K562 (cell line): ENCODE data around the gene SLC5A6. TPM values are rescaled to one million over a fixed set of nuclear protein-coding genes. Genes with fewer than 3 reads are reported as not detected.

Experiments
- BCL6 ChIP-seq: fragments of 250-450 bp; sonication (Bioruptor Pico); IDR thresholded peaks from 2 replicates; pipeline ENCODE4 v1.4.0; 2020
- CBX8 ChIP-seq: fragments of 200-600 bp; sonication (generic); IDR thresholded peaks from 2 replicates; pipeline ENCODE4 v1.6.1; 2012; ENCODE audit warnings: borderline replicate concordance, mixed run types, low read depth, mild to moderate bottlenecking, moderate library complexity, mixed read lengths, low read length, control low read depth, inconsistent platforms; ENCODE audit not compliant: poor library complexity, severe bottlenecking; ENCODE audit errors: extremely low read depth
- E2F3 ChIP-seq: fragments of 250-450 bp; sonication (Bioruptor Pico); IDR thresholded peaks from 2 replicates; pipeline ENCODE4 v1.4.0; 2020; ENCODE audit warnings: mild to moderate bottlenecking
- FOXK1 ChIP-seq: sonication (generic); formaldehyde crosslinking; IDR thresholded peaks from 2 replicates; pipeline ENCODE4 v1.8.0; 2022; ENCODE audit warnings: missing genetic modification reagents, mild to moderate bottlenecking, borderline replicate concordance
- FOXK2 ChIP-seq, 2 experiments: fragments of 450-650 bp; IDR thresholded peaks in 1 of 2; conservative IDR thresholded peaks in 1 of 2; 2 replicates each; pipeline ENCODE4 v1.6.1; 2016; ENCODE audit warnings: low read depth in 2 of 2, mild to moderate bottlenecking in 1 of 2
- HBP1 ChIP-seq: fragments of 450-650 bp; formaldehyde crosslinking; IDR thresholded peaks from 2 replicates; pipeline ENCODE4 v1.4.0; 2022; ENCODE audit warnings: missing genetic modification characterization
- HDAC2 ChIP-seq: fragments of 450-650 bp; IDR thresholded peaks from 2 replicates; pipeline ENCODE4 v1.6.1; 2016; ENCODE audit warnings: mild to moderate bottlenecking
- KAT7 ChIP-seq: sonication (generic); formaldehyde crosslinking; IDR thresholded peaks from 2 replicates; pipeline ENCODE4 v1.8.0; 2022; ENCODE audit warnings: missing genetic modification reagents, mild to moderate bottlenecking, borderline replicate concordance
- RFX1 ChIP-seq: fragments of 450-650 bp; IDR thresholded peaks from 2 replicates; pipeline ENCODE4 v1.6.1; 2016; ENCODE audit warnings: mild to moderate bottlenecking, moderate library complexity
- SETDB1 ChIP-seq: IDR thresholded peaks from one replicate; pipeline ENCODE4 v1.6.1; 2012; ENCODE audit warnings: low read length, control low read depth, inconsistent platforms
- SFPQ ChIP-seq: fragments of 200-400 bp; formaldehyde crosslinking; IDR thresholded peaks from 2 replicates; pipeline ENCODE4 v1.6.1; 2017; ENCODE audit warnings: mild to moderate bottlenecking, low read depth, low read length, moderate library complexity
- TAL1 ChIP-seq: fragments of 450-650 bp; IDR thresholded peaks from 2 replicates; pipeline ENCODE4 v1.6.1; 2016; ENCODE audit warnings: mild to moderate bottlenecking
- WHSC1 ChIP-seq: IDR thresholded peaks from one replicate; pipeline ENCODE4 v1.6.1; 2012; ENCODE audit warnings: low read length, control low read depth, inconsistent platforms
- ZBTB1 ChIP-seq: sonication (generic); formaldehyde crosslinking; IDR thresholded peaks from 2 replicates; pipeline ENCODE4 v1.8.1; 2023; ENCODE audit warnings: missing genetic modification reagents, low read depth, mild to moderate bottlenecking, borderline replicate concordance
- ZBTB43 ChIP-seq: sonication (generic); formaldehyde crosslinking; IDR thresholded peaks from 2 replicates; pipeline ENCODE4 v1.8.0; 2023; ENCODE audit warnings: mild to moderate bottlenecking, missing genetic modification reagents
- ZNF224 ChIP-seq: sonication (generic); formaldehyde crosslinking; IDR thresholded peaks from 2 replicates; pipeline ENCODE4 v1.8.0; 2022; ENCODE audit warnings: mild to moderate bottlenecking, missing genetic modification reagents
- ZNF449 ChIP-seq: fragments of 250-450 bp; sonication (Bioruptor Pico); IDR thresholded peaks from 2 replicates; pipeline ENCODE4 v1.8.0; 2022; ENCODE audit warnings: moderate library complexity, mild to moderate bottlenecking, inconsistent platforms
- ZNF695 ChIP-seq: fragments of 450-650 bp; formaldehyde crosslinking; IDR thresholded peaks from 2 replicates; pipeline ENCODE4 v1.4.0; 2020; ENCODE audit warnings: mild to moderate bottlenecking, moderate library complexity
- polyA plus RNA-seq, 8 experiments: library from polyadenylated mRNA; depleted of rRNA in 4 of 8; stranded (reverse) in 5 of 8; unstranded in 3 of 8; fragments of >200 nt; fragmentation: Nextera tagmentation in 2 of 8; fragmentation: Illumina TruSeq in 1 of 8; extraction: Ambion mirVana in 2 of 8; extraction: Trizol in 1 of 8; gene quantifications; 2 replicates each; pipeline versions ENCODE4 v1.2.1 to v1.2.3, GENCODE V29; 2011 to 2014; ENCODE audit warnings: inconsistent platforms in 1 of 8, missing spikeins in 1 of 8
- total RNA-seq, 7 experiments: library from RNA; depleted of rRNA in 6 of 7; stranded (reverse); fragments of >200 nt in 6 of 7; fragmentation: Illumina TruSeq in 2 of 7; extraction: Trizol in 2 of 7; gene quantifications; 2 replicates each; pipeline versions ENCODE4 v1.2.1 to v1.2.3, GENCODE V29; 2011 to 2021; ENCODE audit warnings: low replicate concordance in 1 of 7

The SLC5A6 gene
- total and polyA plus RNA-seq, 9 of the 15 experiments (the other 6 are each of a cell fraction or from before 2014, with no cell fraction given) = 32.6 to 137 (median 107) TPM

- TF ChIP-seq E2F3 (CRISPR knock-in tag) = no peak
- no peak for TF ChIP-seq TAL1
- no peak for TF ChIP-seq HBP1
- TF ChIP-seq CBX8 = no peak
- TF ChIP-seq ZBTB1 (CRISPR knock-in tag) = no peak
- no peak for TF ChIP-seq ZNF449 (CRISPR knock-in tag)
- TF ChIP-seq ZBTB43 (CRISPR knock-in tag) = no peak
- TF ChIP-seq ZNF695 (CRISPR knock-in tag) = no peak
- no peak for TF ChIP-seq WHSC1
- TF ChIP-seq FOXK1 (CRISPR knock-in tag) = no peak
- no peak for TF ChIP-seq KAT7 (CRISPR knock-in tag)
- TF ChIP-seq FOXK2 (conservative IDR thresholded peaks at IDR 0.05 in 1 of 2, IDR thresholded peaks at IDR 0.05 in 1 of 2; ENCODE audit: low read depth in 2 of 2) = no peak
- no peak for TF ChIP-seq RFX1
- TF ChIP-seq HDAC2 = no peak
- TF ChIP-seq ZNF224 (CRISPR knock-in tag) = no peak
- TF ChIP-seq BCL6 (CRISPR knock-in tag) = no peak
- no peak for TF ChIP-seq SETDB1
- no peak for TF ChIP-seq SFPQ
Observed at GRCh38 chr2:27249891-27250651, 38.0 kb upstream of the SLC5A6 start (continued).
